Fibroblast of peridontal ligament (primary cell): ENCODE results near the gene PSD4.

Experiments
- DNase-seq: peaks from one replicate; pipeline ENCODE4 v3.0.0-alpha.2; 2010; ENCODE audit errors: extremely low read depth

The PSD4 gene

GRCh38 chr2:113142290-113142689 is 31.5 kb upstream of the PSD4 start:
- no peak for DNase-seq

DNA sequence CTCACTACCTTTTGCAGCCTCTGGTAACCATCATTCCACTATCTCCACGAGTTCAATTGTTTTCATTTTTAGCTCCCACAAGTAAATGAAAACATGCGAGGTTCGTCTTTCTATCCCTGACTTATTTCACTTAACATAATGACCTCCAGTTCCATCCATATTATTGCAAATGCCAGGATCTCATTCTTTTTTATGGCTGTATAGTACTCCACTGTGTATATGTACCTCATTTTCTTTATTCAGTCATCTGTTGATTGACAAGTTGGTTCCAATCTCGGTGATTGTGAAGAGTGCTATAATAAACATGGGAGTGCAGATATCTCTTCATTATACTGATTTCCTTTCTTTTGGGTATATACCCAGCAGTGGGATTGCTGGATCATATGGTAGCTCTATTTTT is 29.5 kb upstream of the PSD4 start:
- DNase-seq, result no peak

DNA sequence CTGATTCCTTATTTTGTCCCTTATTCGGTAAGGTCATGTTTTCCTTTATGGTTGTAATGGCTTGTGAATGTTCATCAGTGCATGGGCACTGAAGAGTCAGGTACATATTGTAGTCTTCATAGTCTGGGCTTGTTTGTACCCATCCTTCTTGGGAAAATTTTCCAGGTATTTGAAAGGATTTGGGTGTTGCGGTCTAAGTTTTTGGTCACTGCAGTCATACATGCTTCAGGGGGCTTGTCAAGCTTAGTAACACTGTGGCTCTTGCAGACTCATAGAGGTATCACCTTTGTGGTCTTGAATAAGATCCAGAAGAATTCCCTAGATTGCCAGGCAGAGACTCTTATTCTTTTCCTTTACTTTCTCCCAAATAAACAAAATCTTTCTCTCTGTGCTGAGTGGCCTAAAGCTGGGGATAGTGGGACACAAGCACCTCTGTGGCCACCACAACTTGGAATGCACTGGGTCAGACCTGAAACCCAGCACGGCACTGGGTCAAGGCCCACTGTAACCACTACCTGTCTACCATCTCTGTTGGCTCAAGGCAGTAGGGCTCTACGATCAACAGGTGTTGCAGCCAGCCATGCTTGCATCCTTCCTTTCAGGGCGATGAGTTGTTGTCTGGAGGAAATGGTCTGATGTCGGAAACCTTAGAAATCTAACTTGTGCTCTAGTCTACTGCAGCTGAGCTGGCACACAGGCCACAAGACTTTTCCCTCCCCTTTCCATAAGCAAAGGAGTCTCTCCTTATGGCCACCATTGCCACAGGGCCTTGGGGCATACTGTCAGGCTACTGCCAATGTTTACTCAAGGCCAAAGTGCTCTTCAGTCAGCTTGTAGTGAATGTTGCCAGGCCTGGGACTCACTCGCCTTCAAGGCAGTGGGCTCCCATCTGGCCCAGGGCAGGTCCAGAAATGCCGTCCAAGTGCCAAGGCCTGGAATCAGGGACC is 24.9 kb upstream of the PSD4 start:
- no peak for DNase-seq

GRCh38 chr2:113149553-113150257 is 24.1 kb upstream of the PSD4 start:
- DNase-seq, result no peak

DNA sequence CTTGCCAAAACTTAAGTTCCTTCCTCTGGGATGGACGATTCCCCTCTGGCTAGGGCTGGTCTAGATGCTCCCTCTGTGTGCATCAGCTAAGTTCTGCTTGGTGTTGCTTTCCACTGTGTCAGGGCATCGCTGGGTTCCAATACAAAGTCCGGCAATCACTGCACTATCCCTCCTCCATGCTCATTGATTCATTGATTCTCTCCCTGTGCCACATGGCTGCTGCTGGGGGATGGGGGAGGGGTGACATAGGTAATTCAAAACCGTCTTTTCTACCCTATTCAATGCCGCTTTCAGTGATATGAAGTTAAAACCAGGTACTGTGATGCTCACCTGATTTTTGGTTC is 23.5 kb upstream of the PSD4 start:
- DNase-seq, result no peak

DNA sequence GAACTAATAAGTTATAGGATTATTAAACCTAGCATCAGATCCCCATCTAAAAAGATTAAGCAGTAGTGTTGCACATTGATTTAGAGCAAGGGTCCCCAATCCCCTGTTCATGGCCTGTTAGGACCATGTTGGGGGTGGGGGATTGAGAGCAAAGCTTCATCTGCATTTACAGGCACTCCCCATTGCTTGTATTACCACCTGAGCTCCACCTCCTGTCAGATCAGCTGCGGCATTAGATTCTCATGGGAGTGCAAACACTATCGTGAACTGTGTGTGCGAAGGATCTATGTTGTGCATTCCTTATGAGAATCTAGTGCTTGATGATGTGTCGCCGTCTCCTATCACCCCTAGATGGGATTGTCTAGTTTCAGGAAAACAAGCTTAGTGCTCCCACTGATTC is 18.4 kb upstream of the PSD4 start:
- DNase-seq, result no peak

- DNase-seq, result no peak
These were observed 17.3 kb upstream of the PSD4 start for GRCh38 chr2:113156278-113157117.

GRCh38 chr2:113157118-113157896 is 16.5 kb upstream of the PSD4 start:
- no peak for DNase-seq

DNA sequence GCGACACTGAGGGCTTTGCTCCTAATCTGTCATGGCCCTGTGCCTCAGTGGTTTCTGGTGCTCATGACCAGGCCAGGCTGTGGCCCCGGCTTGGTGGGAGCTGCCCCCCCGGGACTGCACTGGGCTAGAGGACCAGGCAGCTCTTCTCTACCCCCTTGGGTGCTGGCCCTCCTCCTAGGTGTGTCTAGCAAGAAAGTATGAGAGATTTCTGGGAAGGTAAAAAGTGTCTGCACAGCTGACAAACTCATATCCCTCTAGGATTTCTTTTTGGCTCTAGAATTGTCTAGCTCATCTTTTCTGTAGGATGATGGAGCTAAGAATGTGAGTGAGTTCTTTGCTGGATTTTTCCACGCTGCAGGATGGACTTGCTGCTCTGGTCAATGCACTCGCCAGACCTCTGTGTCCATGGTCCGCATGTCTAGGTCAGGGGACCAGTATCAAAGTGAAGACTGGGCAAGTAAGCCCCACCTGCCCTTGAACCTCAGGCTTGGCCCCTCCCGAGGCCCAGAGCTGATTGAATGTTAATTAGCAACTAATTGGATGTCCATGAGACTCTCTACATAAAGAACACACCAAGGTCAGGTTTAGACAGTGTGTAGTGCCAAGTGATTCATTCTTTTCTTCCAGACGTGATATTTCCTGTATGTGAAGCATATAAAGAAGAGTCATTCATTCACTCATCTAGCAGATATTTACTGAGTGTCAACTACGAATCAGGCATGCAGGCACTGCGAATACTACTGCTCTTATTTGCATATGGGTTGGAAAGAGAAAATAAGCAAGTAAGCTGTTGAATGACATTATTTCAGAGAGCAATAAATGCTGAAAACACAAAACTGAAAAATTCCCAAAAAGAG is 15.6 kb upstream of the PSD4 start:
- no peak for DNase-seq

GRCh38 chr2:113158884-113159553 is 14.8 kb upstream of the PSD4 start:
- DNase-seq, result no peak

DNA sequence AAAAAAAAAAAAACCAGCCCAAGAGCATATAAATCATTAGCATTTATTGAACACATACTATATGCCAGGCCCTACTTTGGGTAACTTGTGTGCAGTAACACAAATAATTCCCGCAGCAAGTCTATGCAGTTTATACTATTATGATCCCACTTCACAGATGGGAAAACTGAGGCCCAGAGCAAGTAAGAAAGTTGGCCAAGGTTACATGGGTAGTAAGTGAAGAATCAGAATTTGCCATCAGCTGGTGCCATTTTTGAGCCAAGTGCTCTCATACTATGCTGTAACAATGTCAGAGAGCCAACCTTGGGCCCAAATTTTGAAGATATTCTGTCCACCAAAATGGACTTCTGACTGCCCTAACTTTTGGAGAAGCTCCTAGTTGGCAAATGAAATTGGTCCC is 13.5 kb upstream of the PSD4 start:
- DNase-seq, result no peak

- no peak for DNase-seq
These were observed 12.8 kb upstream of the PSD4 start for GRCh38 chr2:113160962-113161361.

GRCh38 chr2:113162173-113162572 is 11.6 kb upstream of the PSD4 start:
- DNase-seq, result no peak

DNA sequence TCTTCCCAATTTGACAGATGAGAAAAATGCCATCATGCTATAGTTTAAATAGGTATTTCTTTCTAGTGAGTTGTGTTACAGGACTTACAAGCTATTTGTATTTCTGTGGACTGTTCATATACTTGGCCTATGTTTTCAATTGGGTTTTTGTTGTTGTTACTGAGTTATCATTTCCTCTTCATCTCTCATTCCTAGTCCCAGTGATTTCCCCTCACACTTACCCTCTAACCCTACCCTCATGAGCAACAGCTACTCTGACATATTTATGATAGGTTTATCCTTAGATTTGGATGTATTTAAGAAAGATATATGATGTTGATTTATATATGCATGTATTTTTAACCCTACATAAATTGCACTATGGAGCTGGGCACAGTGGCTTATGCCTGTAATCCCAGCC is 10.9 kb upstream of the PSD4 start:
- DNase-seq, result no peak

DNA sequence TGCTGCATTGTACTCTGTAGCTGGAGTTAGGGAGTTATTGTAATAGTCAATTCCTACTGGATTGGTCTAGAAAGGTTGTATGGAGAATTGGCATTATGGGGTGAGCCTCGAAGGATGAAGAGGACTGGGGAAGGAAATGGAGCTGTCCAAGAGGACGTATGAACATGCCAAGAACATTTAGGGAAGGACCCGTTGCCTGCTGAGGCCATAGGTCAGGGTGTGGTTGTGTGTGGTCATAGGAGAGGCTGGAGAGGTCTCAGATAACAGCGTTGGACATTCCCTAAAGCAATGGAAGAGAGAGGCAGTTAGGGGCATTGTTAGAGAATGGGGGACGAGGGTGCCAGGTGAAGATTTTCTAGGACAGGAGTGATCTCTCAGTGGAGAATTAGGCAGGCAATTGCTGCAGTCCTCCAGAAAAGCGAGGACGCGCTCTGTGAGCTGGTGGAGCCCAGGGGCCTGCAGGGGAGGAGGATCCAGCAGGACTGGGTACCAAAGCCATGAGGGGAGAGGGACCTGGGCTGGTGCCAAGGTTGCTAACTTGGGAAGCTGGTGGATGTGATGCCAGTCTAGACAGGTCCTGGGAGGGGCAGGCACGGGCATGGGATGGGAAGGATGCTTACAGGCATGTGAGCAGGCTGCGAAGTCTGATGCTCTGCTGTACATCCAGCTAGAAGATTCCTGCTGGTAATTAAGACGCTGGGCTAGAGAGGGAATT is 9.4 kb upstream of the PSD4 start:
- DNase-seq, result no peak

DNA sequence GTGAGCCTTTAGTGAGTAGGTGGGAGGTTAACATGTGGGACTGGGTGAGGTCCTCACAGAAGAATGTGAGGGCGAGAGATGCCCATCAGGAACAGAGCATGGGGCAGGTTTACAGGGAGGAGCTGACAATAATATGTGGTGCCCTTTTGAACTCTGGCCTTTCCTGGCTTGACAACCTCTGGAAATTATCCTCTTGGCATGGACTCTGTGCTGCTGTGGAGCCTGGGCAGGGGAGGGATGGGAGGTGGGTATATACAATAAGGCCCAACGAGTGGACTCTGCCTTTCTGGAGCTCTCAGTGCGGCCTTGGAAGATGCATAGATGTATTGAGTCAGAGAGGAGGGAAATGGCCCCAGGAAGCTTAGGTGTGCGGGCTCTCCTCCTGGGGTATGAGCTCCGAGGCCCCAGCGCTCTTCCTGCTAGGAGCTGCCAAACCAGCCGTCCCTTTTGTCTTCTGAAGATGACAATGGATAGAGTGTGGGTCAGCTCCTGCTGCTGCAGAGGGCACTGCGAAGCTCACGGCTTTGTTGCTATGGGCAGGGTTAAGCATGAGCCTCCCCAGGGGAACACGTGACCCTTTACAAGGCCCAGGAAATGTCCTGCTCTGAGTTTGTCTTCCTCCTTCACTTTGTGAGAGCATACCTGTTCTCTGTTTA is 8.7 kb upstream of the PSD4 start:
- no peak for DNase-seq

- DNase-seq, result no peak
These were observed 7.6 kb upstream of the PSD4 start for GRCh38 chr2:113166187-113166645.

- DNase-seq, result no peak
These were observed 6.4 kb upstream of the PSD4 start for GRCh38 chr2:113167115-113167932.
